PC-9 (cell line): ENCODE data around the gene FBXO30. TPM values are rescaled to one million over a fixed set of nuclear protein-coding genes. Genes with fewer than 3 reads are reported as not detected.

ENCODE experiments used
- BruUV-seq: library from RNA; stranded (reverse); fragments of 400-500 nt; replicated peaks from 2 replicates; lab custom pipeline; 2021; lab: Mats Ljungman, UMichigan
- CTCF ChIA-PET: fragments of 300-600 bp; sonication (Branson Sonifier 250); formaldehyde crosslinking; loops from one replicate; lab custom pipeline; 2022; ENCODE audit warnings: antibody characterized with exemption; lab: Charles Lee
- POLR2A ChIA-PET: fragments of 300-600 bp; sonication (Branson Sonifier 250); formaldehyde crosslinking; loops from one replicate; lab custom pipeline; 2022; ENCODE audit warnings: antibody characterized with exemption; ENCODE audit not compliant: unreplicated experiment; lab: Charles Lee
- DNase-seq, 2 experiments: peaks; one replicate each; pipeline versions ENCODE4 v3.0.0 to v3.0.0-alpha.2; 2015 to 2022; ENCODE audit warnings: mixed read lengths in 1 of 2
- H2AFZ ChIP-seq: fragments of 200-600 bp; sonication (generic); 2 replicates; pipeline ENCODE4 v1.8.1; 2017; ENCODE audit warnings: antibody characterized with exemption
- H3F3A ChIP-seq: fragments of 200-600 bp; sonication (generic); 2 replicates; pipeline ENCODE4 v1.8.1; 2017; ENCODE audit warnings: antibody characterized with exemption, mild to moderate bottlenecking, low read depth; ENCODE audit not compliant: insufficient read depth
- H3K27ac ChIP-seq: fragments of 200-600 bp; sonication (generic); 2 replicates; pipeline ENCODE4 v1.6.1; 2016; ENCODE audit warnings: mixed run types
- H3K27me3 ChIP-seq: fragments of 200-600 bp; sonication (generic); 2 replicates; pipeline ENCODE4 v1.6.1; 2016; ENCODE audit warnings: low read depth, mixed run types; ENCODE audit not compliant: insufficient read depth
- H3K36me3 ChIP-seq: fragments of 200-600 bp; sonication (generic); 2 replicates; pipeline ENCODE4 v1.6.1; 2016; ENCODE audit warnings: low read depth, mixed run types
- H3K4me1 ChIP-seq: fragments of 200-600 bp; sonication (generic); replicated peaks from 2 replicates; pipeline ENCODE4 v1.6.1; 2016; ENCODE audit warnings: mixed run types; ENCODE audit not compliant: insufficient read depth
- H3K4me2 ChIP-seq: fragments of 200-600 bp; sonication (generic); 2 replicates; pipeline ENCODE4 v1.6.1; 2017; ENCODE audit warnings: mixed run types
- H3K4me3 ChIP-seq: fragments of 200-600 bp; sonication (generic); 2 replicates; pipeline ENCODE4 v1.6.1; 2016; ENCODE audit warnings: mixed run types
- H3K79me2 ChIP-seq: fragments of 200-600 bp; sonication (generic); 2 replicates; pipeline ENCODE4 v1.6.1; 2017; ENCODE audit warnings: low read depth, mixed run types
- H3K9me2 ChIP-seq: fragments of 200-600 bp; sonication (generic); 2 replicates; pipeline ENCODE4 v1.8.1; 2017; ENCODE audit warnings: mild to moderate bottlenecking; ENCODE audit not compliant: insufficient read depth
- H3K9me3 ChIP-seq: fragments of 200-600 bp; sonication (generic); 2 replicates; pipeline ENCODE4 v1.8.1; 2016; ENCODE audit warnings: low read depth; ENCODE audit not compliant: insufficient read depth
- H4K20me1 ChIP-seq: fragments of 200-600 bp; sonication (generic); 2 replicates; pipeline ENCODE4 v1.8.1; 2017; ENCODE audit not compliant: insufficient read depth
- EZH2 ChIP-seq: fragments of 200-600 bp; sonication (generic); IDR thresholded peaks from 2 replicates; pipeline ENCODE4 v1.8.0; 2017; ENCODE audit warnings: antibody characterized with exemption, low read depth
- intact Hi-C: fragments of 100-400 bp; cut with micrococcal nuclease; formaldehyde crosslinking; loops from one replicate; pipeline ENCODE4 v1.10.0; 2022; ENCODE audit not compliant: unreplicated experiment
- total RNA-seq: library from RNA; stranded (reverse); gene quantifications from 2 replicates; pipeline ENCODE4 v1.2.3, GENCODE V29; 2021
- TF ChIP-seq, protein P1 (sequence below): fragments of 200-600 bp; sonication (generic); conservative IDR thresholded peaks from 2 replicates; pipeline ENCODE4 v1.6.1; 2017; ENCODE audit warnings: mixed run types, antibody characterized with exemption, mild to moderate bottlenecking, moderate library complexity

The FBXO30 gene
- total RNA-seq, 1 experiment from 2014 or later, result 10.6 TPM

DNA sequence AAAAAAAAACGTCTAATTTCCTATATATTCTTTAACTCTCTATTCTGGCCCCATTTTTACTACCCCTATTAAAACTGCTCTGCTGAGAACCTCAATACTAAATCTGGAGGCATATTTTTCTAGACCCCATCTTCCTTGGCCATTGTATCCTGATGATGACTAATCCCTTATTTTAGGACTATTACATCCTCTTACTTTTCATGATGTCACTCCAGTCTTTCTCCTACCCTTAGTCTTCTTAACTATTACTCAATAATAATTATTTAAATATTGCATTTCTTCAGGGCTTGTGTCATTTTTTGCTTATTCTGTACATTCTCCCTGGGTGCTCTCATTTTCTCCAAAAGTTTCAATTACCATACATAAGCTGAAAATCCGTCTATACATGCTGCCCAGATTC is 6.4 kb downstream of the FBXO30 start:
- no peaks in the 10 kb centered on the region for H3K9me3 ChIP-seq
- no peaks in the 10 kb centered on the region for H3F3A ChIP-seq
- H3K36me3 ChIP-seq, result peaks cover 30% of the 10 kb centered on the region
- BruUV-seq, result no TSS peak
- H2AFZ ChIP-seq, result no peak overlapping the region
- no peak overlapping the region for H3K27ac ChIP-seq
- no peak overlapping the region for H3K4me3 ChIP-seq
- CTCF ChIA-PET, result no interaction called here
- H4K20me1 ChIP-seq, result peaks cover 14% of the 10 kb centered on the region; the same call in 1 of the 2 replicates
- H3K27me3 ChIP-seq, result no peaks in the 10 kb centered on the region
- POLR2A ChIA-PET, result no interaction called here
- intact Hi-C loops, result no loop called here
- TF ChIP-seq, protein P1, sequence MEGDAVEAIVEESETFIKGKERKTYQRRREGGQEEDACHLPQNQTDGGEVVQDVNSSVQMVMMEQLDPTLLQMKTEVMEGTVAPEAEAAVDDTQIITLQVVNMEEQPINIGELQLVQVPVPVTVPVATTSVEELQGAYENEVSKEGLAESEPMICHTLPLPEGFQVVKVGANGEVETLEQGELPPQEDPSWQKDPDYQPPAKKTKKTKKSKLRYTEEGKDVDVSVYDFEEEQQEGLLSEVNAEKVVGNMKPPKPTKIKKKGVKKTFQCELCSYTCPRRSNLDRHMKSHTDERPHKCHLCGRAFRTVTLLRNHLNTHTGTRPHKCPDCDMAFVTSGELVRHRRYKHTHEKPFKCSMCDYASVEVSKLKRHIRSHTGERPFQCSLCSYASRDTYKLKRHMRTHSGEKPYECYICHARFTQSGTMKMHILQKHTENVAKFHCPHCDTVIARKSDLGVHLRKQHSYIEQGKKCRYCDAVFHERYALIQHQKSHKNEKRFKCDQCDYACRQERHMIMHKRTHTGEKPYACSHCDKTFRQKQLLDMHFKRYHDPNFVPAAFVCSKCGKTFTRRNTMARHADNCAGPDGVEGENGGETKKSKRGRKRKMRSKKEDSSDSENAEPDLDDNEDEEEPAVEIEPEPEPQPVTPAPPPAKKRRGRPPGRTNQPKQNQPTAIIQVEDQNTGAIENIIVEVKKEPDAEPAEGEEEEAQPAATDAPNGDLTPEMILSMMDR, result no peak
- TF ChIP-seq EZH2, result no peak
- DNase-seq, result no peak
- H3K9me2 ChIP-seq, result no peaks in the 10 kb centered on the region
- H3K79me2 ChIP-seq, result peaks cover 93% of the 10 kb centered on the region
- H3K4me2 ChIP-seq, result no peak overlapping the region
- H3K4me1 ChIP-seq, result peaks cover 34% of the 10 kb centered on the region

DNA sequence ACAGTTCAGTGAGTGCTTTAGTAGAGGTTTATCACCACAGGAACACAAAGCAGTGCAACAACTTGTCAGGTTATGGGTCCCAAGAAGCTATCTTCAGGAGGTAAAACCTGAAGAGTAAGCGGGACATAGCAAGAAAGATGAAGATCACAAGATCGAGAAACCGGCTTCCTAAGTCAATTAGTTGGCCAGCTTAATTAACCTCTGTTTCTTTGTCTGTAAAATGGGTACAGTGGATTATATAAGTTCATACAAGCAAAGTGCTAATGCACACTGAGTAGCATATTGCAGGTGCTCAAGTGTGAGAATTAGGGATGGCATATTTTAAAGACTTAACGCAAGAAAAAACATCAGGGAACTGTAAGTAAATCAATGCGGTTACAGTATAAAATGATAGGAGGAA is 12.5 kb downstream of the FBXO30 start:
- no peak for DNase-seq
- CTCF ChIA-PET, result no interaction called here
- Histone ChIP-seq H3K4me1 (no peaks in the 10 kb centered on the region), H2AFZ (no peak overlapping the region), H3K4me2 (no peak overlapping the region), H3K36me3 (peaks cover 43% of the 10 kb centered on the region), H3K27ac (no peak overlapping the region), H3K27me3 (no peaks in the 10 kb centered on the region), H3K9me2 (no peaks in the 10 kb centered on the region), H3K79me2 (peaks cover 62% of the 10 kb centered on the region), H3K9me3 (no peaks in the 10 kb centered on the region), H4K20me1 (0 out of 2 replicates have a peak, but pooled peaks cover 5% of the 10 kb centered on the region), H3K4me3 (no peak overlapping the region), H3F3A (no peaks in the 10 kb centered on the region)
- TF ChIP-seq EZH2, result no peak
- TF ChIP-seq, protein P1, result no peak
- intact Hi-C loops, result no loop called here
- POLR2A ChIA-PET, result no interaction called here
- BruUV-seq, result no TSS peak

DNA sequence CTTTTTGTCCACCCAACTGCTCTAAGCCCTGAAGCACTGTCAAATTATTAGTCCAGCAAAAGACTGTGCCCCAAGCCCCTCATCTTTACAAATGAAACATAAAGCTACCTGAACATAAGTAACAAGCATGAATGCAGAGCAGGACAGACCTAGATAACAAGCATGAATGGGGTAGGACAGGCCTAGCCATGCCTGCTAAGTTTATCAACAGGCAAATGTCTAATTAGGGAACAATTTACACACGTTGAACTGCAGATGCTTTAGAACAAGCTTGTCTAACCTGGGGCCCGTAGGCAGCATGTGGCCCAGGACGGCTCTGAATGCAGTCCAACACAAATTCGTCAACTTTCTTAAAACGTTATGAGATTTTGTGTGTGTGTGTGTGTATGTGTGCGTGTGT is 13.6 kb downstream of the FBXO30 start:
- Histone ChIP-seq H3K4me2 (no peak overlapping the region), H3K4me3 (no peak overlapping the region), H3K9me3 (no peaks in the 10 kb centered on the region), H3K27me3 (no peaks in the 10 kb centered on the region), H3K36me3 (peaks cover 41% of the 10 kb centered on the region), H2AFZ (no peak overlapping the region), H3K79me2 (peaks cover 56% of the 10 kb centered on the region), H3K9me2 (no peaks in the 10 kb centered on the region), H3K27ac (no peak overlapping the region), H3F3A (no peaks in the 10 kb centered on the region), H4K20me1 (no peaks in the 10 kb centered on the region), H3K4me1 (no peaks in the 10 kb centered on the region)
- intact Hi-C loops, result no loop called here
- no TSS peak for BruUV-seq
- ChIA-PET CTCF (no interaction called here), POLR2A (no interaction called here)
- no peak for DNase-seq
- TF ChIP-seq, protein P1, result no peak
- TF ChIP-seq EZH2, result no peak
